Hepatocyte (in vitro differentiated cells): ENCODE data around the gene GABRD.

Experiments used
- EZH2 ChIP-seq: fragments of 200-600 bp; sonication (generic); IDR thresholded peaks from 2 replicates; pipeline ENCODE4 v1.6.1; 2016; ENCODE audit warnings: antibody characterized with exemption, mild to moderate bottlenecking, borderline replicate concordance
- TF ChIP-seq, protein P1 (sequence below): fragments of 200-600 bp; sonication (generic); IDR thresholded peaks from 2 replicates; pipeline ENCODE4 v1.5.1; 2016; ENCODE audit warnings: antibody characterized with exemption, mild to moderate bottlenecking; ENCODE audit not compliant: poor library complexity

DNA sequence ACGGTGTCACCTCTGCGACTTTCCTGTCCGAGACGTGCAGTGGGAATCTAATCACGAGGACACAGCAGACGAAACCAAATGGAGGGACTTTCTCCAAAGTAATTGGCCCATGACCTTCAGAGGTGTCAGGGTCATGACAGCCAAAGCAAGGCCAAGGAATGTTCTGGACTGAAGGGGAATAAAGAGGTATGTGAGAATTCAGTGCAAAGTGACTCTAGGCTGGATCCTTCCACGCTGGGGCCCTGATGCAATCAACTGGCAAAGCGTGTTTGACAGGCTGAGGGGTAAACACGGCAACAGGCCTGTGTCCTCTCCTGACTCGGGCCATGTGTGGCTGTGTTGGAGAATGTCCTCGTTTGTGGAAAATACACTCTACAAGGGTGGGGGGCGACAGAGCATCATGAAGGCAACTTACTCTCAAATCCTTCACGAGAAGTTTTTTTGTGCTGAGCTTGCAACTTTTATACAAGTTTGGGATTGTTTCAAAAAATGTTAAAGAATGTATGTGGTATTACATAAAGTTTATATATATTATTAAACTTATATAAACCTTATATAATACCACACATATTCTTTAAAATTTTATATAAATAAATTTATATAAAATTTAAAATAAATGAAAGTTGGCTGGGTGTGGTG is 17.3 kb upstream of the GABRD start:
- TF ChIP-seq, protein P1, sequence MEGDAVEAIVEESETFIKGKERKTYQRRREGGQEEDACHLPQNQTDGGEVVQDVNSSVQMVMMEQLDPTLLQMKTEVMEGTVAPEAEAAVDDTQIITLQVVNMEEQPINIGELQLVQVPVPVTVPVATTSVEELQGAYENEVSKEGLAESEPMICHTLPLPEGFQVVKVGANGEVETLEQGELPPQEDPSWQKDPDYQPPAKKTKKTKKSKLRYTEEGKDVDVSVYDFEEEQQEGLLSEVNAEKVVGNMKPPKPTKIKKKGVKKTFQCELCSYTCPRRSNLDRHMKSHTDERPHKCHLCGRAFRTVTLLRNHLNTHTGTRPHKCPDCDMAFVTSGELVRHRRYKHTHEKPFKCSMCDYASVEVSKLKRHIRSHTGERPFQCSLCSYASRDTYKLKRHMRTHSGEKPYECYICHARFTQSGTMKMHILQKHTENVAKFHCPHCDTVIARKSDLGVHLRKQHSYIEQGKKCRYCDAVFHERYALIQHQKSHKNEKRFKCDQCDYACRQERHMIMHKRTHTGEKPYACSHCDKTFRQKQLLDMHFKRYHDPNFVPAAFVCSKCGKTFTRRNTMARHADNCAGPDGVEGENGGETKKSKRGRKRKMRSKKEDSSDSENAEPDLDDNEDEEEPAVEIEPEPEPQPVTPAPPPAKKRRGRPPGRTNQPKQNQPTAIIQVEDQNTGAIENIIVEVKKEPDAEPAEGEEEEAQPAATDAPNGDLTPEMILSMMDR = no peak
- no peak for TF ChIP-seq EZH2
